ENCODE results near the gene MAN2A2.

Gene MAN2A2

GRCh38 chr15:90946941-90947576 is 44.0 kb downstream of the MAN2A2 start:
- DNase-seq (ENCODE audit: low read depth) = no peak
- H3K4me3 ChIP-seq (ENCODE audit: low read depth, low read length) = no peak overlapping the region
- no peak for TF ChIP-seq CTCF (IDR thresholded peaks at IDR 0.05; ENCODE audit: control insufficient read depth, extremely low read depth, insufficient read depth)

GRCh38 chr15:90947577-90948357 is 44.7 kb downstream of the MAN2A2 start:
- TF ChIP-seq CTCF (IDR thresholded peaks at IDR 0.05; ENCODE audit: control insufficient read depth, extremely low read depth, insufficient read depth) = no peak
- no peak for DNase-seq (ENCODE audit: low read depth)
- no peak overlapping the region for H3K4me3 ChIP-seq (ENCODE audit: low read depth, low read length)

- DNase-seq (ENCODE audit: low read depth) = no peak
- no peak for TF ChIP-seq CTCF (IDR thresholded peaks at IDR 0.05; ENCODE audit: control insufficient read depth, extremely low read depth, insufficient read depth)
Observed at GRCh38 chr15:90948506-90948905, 45.4 kb downstream of the MAN2A2 start.

GRCh38 chr15:90949979-90950675 is 47.0 kb downstream of the MAN2A2 start:
- H3K4me3 ChIP-seq (ENCODE audit: low read depth, low read length) = no peak overlapping the region
- DNase-seq (ENCODE audit: low read depth) = no peak
- TF ChIP-seq CTCF (IDR thresholded peaks at IDR 0.05; ENCODE audit: control insufficient read depth, extremely low read depth, insufficient read depth) = no peak

More at GRCh38 chr15:90948506-90948905, 45.4 kb downstream of the MAN2A2 start:
- H3K4me3 ChIP-seq (ENCODE audit: low read depth, low read length) = no peak overlapping the region

GRCh38 chr15:90950676-90951075 is 47.6 kb downstream of the MAN2A2 start:
- DNase-seq (ENCODE audit: low read depth) = no peak
- H3K4me3 ChIP-seq (ENCODE audit: low read depth, low read length) = no peak overlapping the region
- no peak for TF ChIP-seq CTCF (IDR thresholded peaks at IDR 0.05; ENCODE audit: control insufficient read depth, extremely low read depth, insufficient read depth)

GRCh38 chr15:90952901-90953677 is 50.0 kb downstream of the MAN2A2 start:
- no peak overlapping the region for H3K4me3 ChIP-seq (ENCODE audit: low read depth, low read length)
- no peak for DNase-seq (ENCODE audit: low read depth)
- no peak for TF ChIP-seq CTCF (IDR thresholded peaks at IDR 0.05; ENCODE audit: control insufficient read depth, extremely low read depth, insufficient read depth)

All from LNCaP clone FGC (cell line).